ENCODE measurements around the gene COPG2. TPM values are rescaled to one million over a fixed set of nuclear protein-coding genes. Genes with fewer than 3 reads are reported as not detected.

Gene COPG2
- total and polyA plus RNA-seq, 2 donors (not counting 3 experiments of a cell fraction or from before 2014, with no cell fraction given) = 9.4 to 11.6 TPM

DNA sequence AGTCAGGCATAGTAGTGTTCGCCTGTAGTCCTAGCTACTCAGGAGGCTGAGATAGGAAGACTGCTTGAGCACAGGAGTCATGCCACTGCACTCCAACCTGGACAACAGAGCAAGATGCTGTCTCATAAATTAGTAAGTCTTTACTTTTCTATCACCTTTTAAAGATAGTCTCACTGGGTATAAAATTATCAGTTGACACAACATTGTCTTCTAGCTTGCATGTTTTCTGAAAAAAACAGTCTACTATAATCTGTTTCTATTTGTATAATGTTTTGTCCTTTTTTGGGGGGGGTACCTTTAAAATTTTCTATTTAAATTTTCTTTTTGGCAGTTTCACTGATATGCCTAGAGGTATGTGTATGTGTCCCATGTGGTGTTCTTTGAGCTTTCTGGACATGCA, 39.6 kb downstream of the COPG2 start:
- Histone ChIP-seq H3K27ac (ENCODE audit: insufficient read depth, low read depth, low read length) (no peak overlapping the region), H3K9me3 (replicated peaks; ENCODE audit: control insufficient read depth, insufficient read depth, low read length) (no peaks in the 10 kb centered on the region), H3K36me3 (ENCODE audit: control insufficient read depth in 2 of 2, extremely low read depth in 1 of 2, insufficient read depth in 2 of 2, low read length in 2 of 2) (no peaks in the 10 kb centered on the region), H3K4me1 (ENCODE audit: control insufficient read depth, extremely low read depth, insufficient read depth, low read length) (peaks cover 8% of the 10 kb centered on the region), H3K9ac (replicated peaks; ENCODE audit: extremely low read depth, insufficient read depth, low read length) (no peak overlapping the region), H3K4me2 (ENCODE audit: insufficient read depth, low read length) (no peak overlapping the region), H3K4me3 (replicated peaks in 1 of 3; ENCODE audit: insufficient read depth in 1 of 3, low read depth in 1 of 3, low read length in 3 of 3) (no peak overlapping the region), H4K20me1 (replicated peaks; ENCODE audit: control insufficient read depth, extremely low read depth, insufficient read depth, low read length) (no peaks in the 10 kb centered on the region), H3K27me3 (ENCODE audit: control insufficient read depth in 2 of 2, insufficient read depth in 2 of 2, low read length in 2 of 2) (no peaks in the 10 kb centered on the region), H2AFZ (ENCODE audit: low read depth, low read length) (no peak overlapping the region), H3K79me2 (ENCODE audit: control insufficient read depth, insufficient read depth, low read length) (no peaks in the 10 kb centered on the region), H3K9me1 (replicated peaks; ENCODE audit: control insufficient read depth, extremely low read depth, insufficient read depth, low read length) (no peaks in the 10 kb centered on the region)
- intact Hi-C loops (cut with micrococcal nuclease) = no loop called here
- no peak for DNase-seq (ENCODE audit: low read depth, low spot score)
- POLR2A ChIA-PET = no interaction called here
- CTCF ChIA-PET = interaction anchor here (2.2 kb wide), 1 partner anchor 9 kb away, joined by 7 read pairs; no protein-coding TSS in a partner anchor
- TF ChIP-seq POLR2AphosphoS5 (IDR thresholded peaks at IDR 0.05; ENCODE audit: insufficient read depth, low read depth, low read length) (no peak), FOS (IDR thresholded peaks at IDR 0.05; ENCODE audit: borderline replicate concordance, insufficient read depth, low read length) (no peak), JUN (IDR thresholded peaks at IDR 0.05; ENCODE audit: borderline replicate concordance, insufficient read depth, insufficient read length, low read depth) (no peak), MYC (IDR thresholded peaks at IDR 0.05; ENCODE audit: low read depth, low read length) (no peak), EZH2 (IDR thresholded peaks at IDR 0.05; ENCODE audit: borderline replicate concordance, low read depth, low read length, severe bottlenecking) (no peak)
- TF ChIP-seq, protein P1, sequence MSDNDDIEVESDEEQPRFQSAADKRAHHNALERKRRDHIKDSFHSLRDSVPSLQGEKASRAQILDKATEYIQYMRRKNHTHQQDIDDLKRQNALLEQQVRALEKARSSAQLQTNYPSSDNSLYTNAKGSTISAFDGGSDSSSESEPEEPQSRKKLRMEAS (IDR thresholded peaks at IDR 0.05; ENCODE audit: insufficient read depth, insufficient read length) = no peak
- dilution Hi-C loops (cut with MboI; ENCODE audit: extremely low pct_ligation_motif_present, low sequenced_read_pairs) = no loop called here
- no peak for FAIRE-seq
- no TSS peak for BruUV-seq (replicated peaks)

DNA sequence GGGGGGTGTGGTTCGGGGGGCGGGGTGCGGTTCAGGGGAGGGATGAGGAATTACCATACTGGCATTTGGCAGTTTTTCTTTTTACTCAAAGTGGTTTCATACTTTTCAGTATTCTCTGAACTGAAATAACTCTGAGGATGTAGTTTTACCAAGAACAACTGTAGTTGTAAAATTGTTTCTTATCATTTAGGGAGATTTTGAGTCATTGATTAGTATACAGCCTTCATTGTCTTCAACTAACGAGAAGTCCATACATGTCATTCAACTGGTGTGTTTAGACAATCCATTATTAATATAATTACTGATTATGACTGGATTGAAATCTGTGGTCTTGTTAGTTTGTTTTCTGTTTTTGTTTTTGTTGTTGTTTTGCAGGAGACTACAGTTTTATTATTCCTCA, 40.8 kb downstream of the COPG2 start:
- H3K9me1 ChIP-seq (replicated peaks; ENCODE audit: control insufficient read depth, extremely low read depth, insufficient read depth, low read length) = no peaks in the 10 kb centered on the region
- no peaks in the 10 kb centered on the region for H3K79me2 ChIP-seq (ENCODE audit: control insufficient read depth, insufficient read depth, low read length)
- FAIRE-seq = no peak
- H3K4me3 ChIP-seq (replicated peaks in 1 of 3; ENCODE audit: insufficient read depth in 1 of 3, low read depth in 1 of 3, low read length in 3 of 3) = no peak overlapping the region
- POLR2A ChIA-PET = no interaction called here
- TF ChIP-seq GATA2 (IDR thresholded peaks at IDR 0.05; ENCODE audit: insufficient read depth, insufficient read length, low read depth, low read length) (no peak), POLR2A (IDR thresholded peaks at IDR 0.05; ENCODE audit: low read depth, low read length) (no peak), MYC (IDR thresholded peaks at IDR 0.05; ENCODE audit: low read depth, low read length) (no peak), FOS (IDR thresholded peaks at IDR 0.05; ENCODE audit: borderline replicate concordance, insufficient read depth, low read length) (no peak), EZH2 (IDR thresholded peaks at IDR 0.05; ENCODE audit: borderline replicate concordance, low read depth, low read length, severe bottlenecking) (no peak)
- TF ChIP-seq, protein P1 (IDR thresholded peaks at IDR 0.05; ENCODE audit: insufficient read depth, insufficient read length) = no peak
- no peaks in the 10 kb centered on the region for H3K9me3 ChIP-seq (replicated peaks; ENCODE audit: control insufficient read depth, insufficient read depth, low read length)
- no peak overlapping the region for H3K4me2 ChIP-seq (ENCODE audit: insufficient read depth, low read length)
- H3K9ac ChIP-seq (replicated peaks; ENCODE audit: extremely low read depth, insufficient read depth, low read length) = no peak overlapping the region
- intact Hi-C loops (cut with micrococcal nuclease) = no loop called here
- dilution Hi-C loops (cut with MboI; ENCODE audit: extremely low pct_ligation_motif_present, low sequenced_read_pairs) = no loop called here
- H3K27me3 ChIP-seq (ENCODE audit: control insufficient read depth in 2 of 2, insufficient read depth in 2 of 2, low read length in 2 of 2) = no peaks in the 10 kb centered on the region
- H2AFZ ChIP-seq (ENCODE audit: low read depth, low read length) = no peak overlapping the region
- no peak for DNase-seq (ENCODE audit: low read depth, low spot score)
- no peaks in the 10 kb centered on the region for H3K36me3 ChIP-seq (ENCODE audit: control insufficient read depth in 2 of 2, extremely low read depth in 1 of 2, insufficient read depth in 2 of 2, low read length in 2 of 2)
- no peak overlapping the region for H3K27ac ChIP-seq (ENCODE audit: insufficient read depth, low read depth, low read length)
- no peaks in the 10 kb centered on the region for H4K20me1 ChIP-seq (replicated peaks; ENCODE audit: control insufficient read depth, extremely low read depth, insufficient read depth, low read length)
- CTCF ChIA-PET = no interaction called here
- BruUV-seq (replicated peaks) = no TSS peak
- peaks cover 8% of the 10 kb centered on the region for H3K4me1 ChIP-seq (ENCODE audit: control insufficient read depth, extremely low read depth, insufficient read depth, low read length)
